SK-N-SH (cell line): ENCODE measurements around the gene PALM3. TPM values are rescaled to one million over a fixed set of nuclear protein-coding genes. Genes with fewer than 3 reads are reported as not detected.
A peak's percentile ranks its signal among the peaks of the same experiment; 100 is the strongest.

Source experiments
- CTCF ChIA-PET: fragments of 300-600, 350-600 bp; formaldehyde crosslinking; extraction: SDS; loops from one replicate; lab custom pipeline; 2021; lab: Yijun Ruan, JAX
- POLR2A ChIA-PET: fragments of 350-600 bp; sonication (Branson Sonifier 250); formaldehyde crosslinking; extraction: SDS; loops from one replicate; lab custom pipeline; 2020; ENCODE audit warnings: antibody characterized with exemption, inconsistent platforms; lab: Yijun Ruan, JAX
- DNase-seq: peaks from one replicate; pipeline ENCODE4 v3.0.0; 2012
- H2AFZ ChIP-seq: fragments of 200-600 bp; sonication (generic); 2 replicates; pipeline ENCODE4 v1.8.1; 2016; ENCODE audit warnings: antibody characterized with exemption, mild to moderate bottlenecking, low read depth
- H3F3A ChIP-seq: fragments of 200-600 bp; sonication (generic); replicated peaks from 2 replicates; pipeline ENCODE3; 2016; ENCODE audit warnings: antibody characterized with exemption, mild to moderate bottlenecking; ENCODE audit not compliant: insufficient read depth
- H3K27ac ChIP-seq, 2 experiments: fragments of 200-500 bp in 1 of 2; fragments of 200-600 bp in 1 of 2; sonication (Bioruptor generic) in 1 of 2; sonication (generic), shearing (Covaris generic) in 1 of 2; 2 replicates each; pipeline versions ENCODE4 v1.5.1 to v1.6.1; 2014 to 2016; ENCODE audit warnings: low read depth in 2 of 2, inconsistent platforms in 1 of 2, low read length in 1 of 2, mild to moderate bottlenecking in 1 of 2, mixed read lengths in 1 of 2
- H3K27me3 ChIP-seq: fragments of 200-600 bp; sonication (generic), shearing (Covaris generic); 2 replicates; pipeline ENCODE4 v1.6.1; 2016; ENCODE audit warnings: mixed run types; ENCODE audit not compliant: insufficient read depth
- H3K36me3 ChIP-seq, 2 experiments: fragments of 200-500 bp in 1 of 2; fragments of 200-600 bp in 1 of 2; sonication (Bioruptor generic) in 1 of 2; sonication (generic) in 1 of 2; replicated peaks in 1 of 2; 2 replicates each; pipeline versions ENCODE3 to v1.5.1; 2014 to 2016; ENCODE audit warnings: low read length in 1 of 2, mild to moderate bottlenecking in 1 of 2; ENCODE audit not compliant: insufficient read depth in 2 of 2, control insufficient read depth in 1 of 2
- H3K4me1 ChIP-seq, 2 experiments: fragments of 200-500 bp in 1 of 2; fragments of 200-600 bp in 1 of 2; sonication (Bioruptor generic) in 1 of 2; sonication (generic), shearing (Covaris generic) in 1 of 2; 2 replicates each; pipeline versions ENCODE4 v1.5.1 to v1.6.1; 2014 to 2016; ENCODE audit warnings: low read depth in 1 of 2, low read length in 1 of 2, mixed run types in 1 of 2; ENCODE audit not compliant: insufficient read depth in 2 of 2, control insufficient read depth in 1 of 2
- H3K4me2 ChIP-seq: fragments of 200-600 bp; sonication (generic), shearing (Covaris generic); 2 replicates; pipeline ENCODE4 v1.6.1; 2017; ENCODE audit warnings: mixed run types
- H3K4me3 ChIP-seq, 2 experiments: fragments of 200-500 bp in 1 of 2; fragments of 200-600 bp in 1 of 2; sonication (Bioruptor generic) in 1 of 2; sonication (generic), shearing (Covaris generic) in 1 of 2; 2 replicates each; pipeline versions ENCODE4 v1.5.1 to v1.8.1; 2014 to 2016; ENCODE audit warnings: low read depth in 2 of 2, inconsistent platforms in 1 of 2, low read length in 1 of 2, mild to moderate bottlenecking in 1 of 2, mixed read lengths in 1 of 2, moderate library complexity in 1 of 2
- H3K79me2 ChIP-seq: fragments of 200-600 bp; sonication (generic); 2 replicates; pipeline ENCODE4 v1.8.1; 2017; ENCODE audit warnings: mild to moderate bottlenecking; ENCODE audit not compliant: insufficient read depth
- H3K9ac ChIP-seq: fragments of 200-600 bp; sonication (generic); 2 replicates; pipeline ENCODE4 v1.6.1; 2017; ENCODE audit warnings: mixed run types
- H3K9me2 ChIP-seq: fragments of 200-600 bp; sonication (generic); 2 replicates; pipeline ENCODE4 v1.6.1; 2017; ENCODE audit warnings: mixed run types
- H3K9me3 ChIP-seq: fragments of 200-600 bp; sonication (generic); 2 replicates; pipeline ENCODE4 v1.6.1; 2017; ENCODE audit warnings: mixed run types, mild to moderate bottlenecking, moderate library complexity
- H4K20me1 ChIP-seq: fragments of 200-600 bp; sonication (generic); 2 replicates; pipeline ENCODE4 v1.6.1; 2017; ENCODE audit warnings: mild to moderate bottlenecking, mixed run types; ENCODE audit not compliant: insufficient read depth
- CHD2 ChIP-seq: fragments of 150-350 bp; IDR thresholded peaks from 2 replicates; pipeline ENCODE4 v1.6.1; 2018; ENCODE audit warnings: low read length; ENCODE audit not compliant: partially characterized antibody
- ELF1 ChIP-seq: IDR thresholded peaks from 2 replicates; pipeline ENCODE4 v1.4.0; 2012
- EP300 ChIP-seq, 2 experiments: IDR thresholded peaks; 2 replicates each; pipeline versions ENCODE4 v1.4.0 to v1.6.1; 2012; ENCODE audit warnings: borderline replicate concordance in 1 of 2, low read depth in 1 of 2, low read length in 1 of 2
- FOXJ3 ChIP-seq: sonication (generic); formaldehyde crosslinking; IDR thresholded peaks from 2 replicates; pipeline ENCODE4 v1.5.1; 2020; ENCODE audit warnings: mild to moderate bottlenecking, missing genetic modification reagents
- GABPA ChIP-seq: IDR thresholded peaks from 2 replicates; pipeline ENCODE4 v1.4.0; 2012; ENCODE audit warnings: low read depth, mild to moderate bottlenecking
- IRF3 ChIP-seq: fragments of 150-350 bp; IDR thresholded peaks from 2 replicates; pipeline ENCODE4 v1.6.1; 2016; ENCODE audit warnings: mild to moderate bottlenecking, low read depth, low read length
- MAX ChIP-seq: IDR thresholded peaks from 2 replicates; pipeline ENCODE4 v1.4.0; 2012; ENCODE audit warnings: low read depth
- MEF2A ChIP-seq: IDR thresholded peaks from 2 replicates; pipeline ENCODE4 v1.4.0; 2012; ENCODE audit warnings: low read depth, borderline replicate concordance
- PBX3 ChIP-seq: IDR thresholded peaks from 2 replicates; pipeline ENCODE4; 2012
- RCOR1 ChIP-seq: fragments of 150-350 bp; IDR thresholded peaks from 2 replicates; pipeline ENCODE4 v1.6.1; 2017; ENCODE audit warnings: antibody characterized with exemption, low read length
- REST ChIP-seq: IDR thresholded peaks from 2 replicates; pipeline ENCODE4 v1.6.1; 2012; ENCODE audit warnings: mild to moderate bottlenecking, low read depth, low read length, moderate library complexity
- SIN3A ChIP-seq: IDR thresholded peaks from 2 replicates; pipeline ENCODE4 v1.6.1; 2012; ENCODE audit warnings: low read depth, mild to moderate bottlenecking, low read length, moderate library complexity, borderline replicate concordance
- TCF12 ChIP-seq: IDR thresholded peaks from 2 replicates; pipeline ENCODE4 v1.4.0; 2012
- ZBTB33 ChIP-seq: IDR thresholded peaks from 2 replicates; pipeline ENCODE4 v1.4.0; 2012; ENCODE audit warnings: low read depth, borderline replicate concordance
- WGBS: methylation state at CpG from one replicate; pipeline ENCODE4 v1.1.6; 2017; ENCODE audit warnings: low lambda C conversion rate; 5-methylcytosine and 5-hydroxymethylcytosine counted together
- polyA plus RNA-seq, 3 experiments: library from polyadenylated mRNA; depleted of rRNA; stranded (reverse); fragments of >200 nt; gene quantifications; 2 replicates each; pipeline ENCODE4 v1.2.3, GENCODE V29; 2012

The PALM3 gene
- polyA plus RNA-seq, 1 of the 3 experiments (the other 2 are of a cell fraction) = 5.5 TPM

- TF ChIP-seq IRF3 = no peak
- TF ChIP-seq ELF1 = no peak
- no peak for TF ChIP-seq PBX3
- no peak for TF ChIP-seq MEF2A
Observed at GRCh38 chr19:14056069-14056666, 5.7 kb downstream of the PALM3 start (continued).

GRCh38 chr19:14055396-14055795, 6.5 kb downstream of the PALM3 start:
- CTCF ChIA-PET = interaction anchor here (1.4 to 8.1 kb wide), 3 partner anchors 12 to 175 kb away, joined by 4 to 146 read pairs (median 10); partner anchors contain the start of gene MISP3
- H3K27me3 ChIP-seq = no peaks in the 10 kb centered on the region
- 89% methylated on average over 1 of the region's 3 CpGs for WGBS

GRCh38 chr19:14054721-14055120, 7.2 kb downstream of the PALM3 start:
- no peak overlapping the region for H3K9ac ChIP-seq
- H3K27ac ChIP-seq = no peak overlapping the region
- H3F3A ChIP-seq = peaks cover 11% of the 10 kb centered on the region
- no peaks in the 10 kb centered on the region for H3K36me3 ChIP-seq
- H3K79me2 ChIP-seq = no peaks in the 10 kb centered on the region
- H3K4me1 ChIP-seq = peaks cover 6 to 10% of the 10 kb centered on the region in 2 experiments; a peak in 2 of 4 replicates
- no peaks in the 10 kb centered on the region for H3K9me3 ChIP-seq
- H2AFZ ChIP-seq = no peak overlapping the region
- no peak overlapping the region for H3K4me2 ChIP-seq
- no peaks in the 10 kb centered on the region for H4K20me1 ChIP-seq
- DNase-seq = peak; percentile 17
- H3K9me2 ChIP-seq = no peaks in the 10 kb centered on the region
- H3K27me3 ChIP-seq = no peaks in the 10 kb centered on the region
- POLR2A ChIA-PET = no interaction called here
- no peak overlapping the region for H3K4me3 ChIP-seq
- 83% methylated on average over 11 of the region's 11 CpGs for WGBS
- CTCF ChIA-PET = interaction anchor here (0.9 to 3.0 kb wide), 5 partner anchors 12 to 175 kb away, joined by 3 to 15 read pairs (median 4); partner anchors contain the start of gene MISP3
- TF ChIP-seq TCF12 = no peak
- TF ChIP-seq ZBTB33 = no peak
- TF ChIP-seq GABPA = no peak
- no peak for TF ChIP-seq EP300 (IDR thresholded peaks at IDR 0.05; ENCODE audit: borderline replicate concordance in 1 of 2, low read depth in 1 of 2, low read length in 1 of 2)
- TF ChIP-seq FOXJ3 (CRISPR knock-in tag) = no peak
- TF ChIP-seq RCOR1 = no peak
- TF ChIP-seq IRF3 = no peak
- no peak for TF ChIP-seq ELF1
- TF ChIP-seq MAX = no peak
- no peak for TF ChIP-seq REST
- no peak for TF ChIP-seq SIN3A

More at GRCh38 chr19:14055396-14055795, 6.5 kb downstream of the PALM3 start:
- Histone ChIP-seq H3K4me3 (no peak overlapping the region), H3F3A (peaks cover 11% of the 10 kb centered on the region), H3K36me3 (no peaks in the 10 kb centered on the region), H3K27ac (no peak overlapping the region), H3K4me1 (peaks cover 6 to 10% of the 10 kb centered on the region in 2 experiments; a peak in 2 of 4 replicates), H3K9me2 (no peaks in the 10 kb centered on the region), H4K20me1 (no peaks in the 10 kb centered on the region), H3K4me2 (no peak overlapping the region), H2AFZ (no peak overlapping the region), H3K9me3 (no peaks in the 10 kb centered on the region), H3K9ac (no peak overlapping the region), H3K79me2 (no peaks in the 10 kb centered on the region)
- DNase-seq = no peak
- POLR2A ChIA-PET = no interaction called here
- TF ChIP-seq RCOR1 (no peak), CHD2 (no peak)
